Measurements from ENCODE around the gene UBL7.

Gene UBL7

GRCh38 chr15:74422265-74422651, 38.7 kb downstream of the UBL7 start:
- no peaks in the 10 kb centered on the region for H3K9me3 ChIP-seq
- TF ChIP-seq CTCF (IDR thresholded peaks at IDR 0.05) = no peak
- peaks cover 10 to 12% of the 10 kb centered on the region in 2 experiments for H3K4me1 ChIP-seq (ENCODE audit: control insufficient read depth in 1 of 2, insufficient read depth in 1 of 2, low read depth in 1 of 2, low read length in 1 of 2)
- H3K4me3 ChIP-seq (ENCODE audit: low read depth in 1 of 2, low read length in 1 of 2) = no peak overlapping the region
- no peak overlapping the region for H3K27ac ChIP-seq
- H3K27me3 ChIP-seq = no peaks in the 10 kb centered on the region
- no peaks in the 10 kb centered on the region for H3K36me3 ChIP-seq

- Histone ChIP-seq H3K4me1 (ENCODE audit: control insufficient read depth in 1 of 2, insufficient read depth in 1 of 2, low read depth in 1 of 2, low read length in 1 of 2) (peaks cover 10 to 12% of the 10 kb centered on the region in 2 experiments), H3K27me3 (no peaks in the 10 kb centered on the region), H3K4me3 (ENCODE audit: low read depth in 1 of 2, low read length in 1 of 2) (no peak overlapping the region), H3K9me3 (no peaks in the 10 kb centered on the region), H3K27ac (no peak overlapping the region), H3K36me3 (no peaks in the 10 kb centered on the region)
- no peak for TF ChIP-seq CTCF (IDR thresholded peaks at IDR 0.05)
Measured at GRCh38 chr15:74421302-74422245, 39.4 kb downstream of the UBL7 start.

- Histone ChIP-seq H3K27ac (no peak overlapping the region), H3K9me3 (no peaks in the 10 kb centered on the region), H3K36me3 (no peaks in the 10 kb centered on the region), H3K27me3 (no peaks in the 10 kb centered on the region), H3K4me3 (ENCODE audit: low read depth in 1 of 2, low read length in 1 of 2) (no peak overlapping the region), H3K4me1 (ENCODE audit: control insufficient read depth in 1 of 2, insufficient read depth in 1 of 2, low read depth in 1 of 2, low read length in 1 of 2) (peaks cover 21 to 23% of the 10 kb centered on the region in 2 experiments)
- TF ChIP-seq CTCF (IDR thresholded peaks at IDR 0.05) = no peak
Measured at GRCh38 chr15:74420193-74420905, 40.6 kb downstream of the UBL7 start.

GRCh38 chr15:74419432-74419831, 41.5 kb downstream of the UBL7 start:
- no peak overlapping the region for H3K4me3 ChIP-seq (ENCODE audit: low read depth in 1 of 2, low read length in 1 of 2)
- H3K36me3 ChIP-seq = no peaks in the 10 kb centered on the region
- no peak overlapping the region for H3K27ac ChIP-seq
- no peaks in the 10 kb centered on the region for H3K27me3 ChIP-seq
- H3K9me3 ChIP-seq = no peaks in the 10 kb centered on the region
- no peak for TF ChIP-seq CTCF (IDR thresholded peaks at IDR 0.05)
- peaks cover 30 to 32% of the 10 kb centered on the region in 2 experiments for H3K4me1 ChIP-seq (ENCODE audit: control insufficient read depth in 1 of 2, insufficient read depth in 1 of 2, low read depth in 1 of 2, low read length in 1 of 2)

- H3K27ac ChIP-seq = no peak overlapping the region
- no peak overlapping the region for H3K4me3 ChIP-seq (ENCODE audit: low read depth in 1 of 2, low read length in 1 of 2)
- no peak for TF ChIP-seq CTCF (IDR thresholded peaks at IDR 0.05)
- no peaks in the 10 kb centered on the region for H3K9me3 ChIP-seq
- H3K36me3 ChIP-seq = no peaks in the 10 kb centered on the region
- H3K27me3 ChIP-seq = no peaks in the 10 kb centered on the region
- H3K4me1 ChIP-seq (ENCODE audit: control insufficient read depth in 1 of 2, insufficient read depth in 1 of 2, low read depth in 1 of 2, low read length in 1 of 2) = peaks cover 35 to 36% of the 10 kb centered on the region in 2 experiments
Measured at GRCh38 chr15:74418575-74419338, 42.2 kb downstream of the UBL7 start.
